Smooth muscle cell (in vitro differentiated cells): ENCODE results near the gene PHRF1. TPM values are rescaled to one million over a fixed set of nuclear protein-coding genes. Genes with fewer than 3 reads are reported as not detected.

Experiments used
- DNase-seq: peaks from one replicate; lab custom pipeline; 2025; ENCODE audit not compliant: unreplicated experiment; lab: John Stamatoyannopoulos, UW
- H2AFZ ChIP-seq: fragments of 200-600 bp; sonication (generic); 2 replicates; pipeline ENCODE4 v1.6.0; 2016; ENCODE audit warnings: antibody characterized with exemption, low read depth, mild to moderate bottlenecking
- H3F3A ChIP-seq: fragments of 200-600 bp; sonication (generic); 2 replicates; pipeline ENCODE4 v1.6.0; 2017; ENCODE audit warnings: antibody characterized with exemption, low read depth
- H3K27ac ChIP-seq: fragments of 200-600 bp; sonication (generic); 2 replicates; pipeline ENCODE4 v1.5.1; 2016; ENCODE audit warnings: low read depth, mild to moderate bottlenecking
- H3K27me3 ChIP-seq: fragments of 200-600 bp; sonication (generic); 2 replicates; pipeline ENCODE4 v1.6.1; 2016; ENCODE audit warnings: low read depth, mild to moderate bottlenecking
- H3K36me3 ChIP-seq: fragments of 200-600 bp; sonication (generic); 2 replicates; pipeline ENCODE4 v1.5.1; 2016; ENCODE audit warnings: low read depth
- H3K4me1 ChIP-seq: fragments of 200-600 bp; sonication (generic); 2 replicates; pipeline ENCODE4 v1.5.1; 2016; ENCODE audit warnings: low read depth
- H3K4me2 ChIP-seq: fragments of 200-600 bp; sonication (generic); 2 replicates; pipeline ENCODE4 v1.6.0; 2016; ENCODE audit warnings: mild to moderate bottlenecking
- H3K4me3 ChIP-seq: fragments of 200-600 bp; sonication (generic); 2 replicates; pipeline ENCODE4 v1.5.1; 2016; ENCODE audit warnings: mild to moderate bottlenecking
- H3K79me2 ChIP-seq: fragments of 200-600 bp; sonication (generic); 2 replicates; pipeline ENCODE4 v1.6.0; 2016; ENCODE audit warnings: low read depth, mild to moderate bottlenecking
- H3K9ac ChIP-seq: fragments of 200-600 bp; sonication (generic); 2 replicates; pipeline ENCODE4 v1.6.0; 2016; ENCODE audit warnings: low read depth
- H3K9me3 ChIP-seq: fragments of 200-600 bp; sonication (generic); replicated peaks from 2 replicates; pipeline ENCODE4 v1.5.1; 2016; ENCODE audit warnings: low read depth
- H4K20me1 ChIP-seq: fragments of 200-600 bp; sonication (generic); 2 replicates; pipeline ENCODE4 v1.6.0; 2016; ENCODE audit warnings: low read depth
- WGBS: methylation state at CpG from one replicate; pipeline ENCODE4 v1.1.7; 2016; ENCODE audit warnings: low lambda C conversion rate; 5-methylcytosine and 5-hydroxymethylcytosine counted together
- polyA plus RNA-seq: library from polyadenylated mRNA; unstranded; fragments of >200 nt; fragmentation: Nextera tagmentation; extraction: Ambion mirVana; gene quantifications from 2 replicates; pipeline ENCODE4 v1.2.1, GENCODE V29; 2016
- total RNA-seq: library from RNA; depleted of rRNA; stranded (reverse); fragments of >200 nt; gene quantifications from 2 replicates; pipeline ENCODE4 v1.2.3, GENCODE V29; 2014
- TF ChIP-seq, protein P1 (sequence below): fragments of 200-600 bp; sonication (generic); IDR thresholded peaks from 2 replicates; pipeline ENCODE4 v1.5.1; 2017; ENCODE audit warnings: borderline replicate concordance, mild to moderate bottlenecking, antibody characterized with exemption; ENCODE audit not compliant: insufficient read depth, poor library complexity, severe bottlenecking

PHRF1 gene
- total and polyA plus RNA-seq, 2 experiments from 2014 or later = 11.6 to 20.2 TPM

DNA sequence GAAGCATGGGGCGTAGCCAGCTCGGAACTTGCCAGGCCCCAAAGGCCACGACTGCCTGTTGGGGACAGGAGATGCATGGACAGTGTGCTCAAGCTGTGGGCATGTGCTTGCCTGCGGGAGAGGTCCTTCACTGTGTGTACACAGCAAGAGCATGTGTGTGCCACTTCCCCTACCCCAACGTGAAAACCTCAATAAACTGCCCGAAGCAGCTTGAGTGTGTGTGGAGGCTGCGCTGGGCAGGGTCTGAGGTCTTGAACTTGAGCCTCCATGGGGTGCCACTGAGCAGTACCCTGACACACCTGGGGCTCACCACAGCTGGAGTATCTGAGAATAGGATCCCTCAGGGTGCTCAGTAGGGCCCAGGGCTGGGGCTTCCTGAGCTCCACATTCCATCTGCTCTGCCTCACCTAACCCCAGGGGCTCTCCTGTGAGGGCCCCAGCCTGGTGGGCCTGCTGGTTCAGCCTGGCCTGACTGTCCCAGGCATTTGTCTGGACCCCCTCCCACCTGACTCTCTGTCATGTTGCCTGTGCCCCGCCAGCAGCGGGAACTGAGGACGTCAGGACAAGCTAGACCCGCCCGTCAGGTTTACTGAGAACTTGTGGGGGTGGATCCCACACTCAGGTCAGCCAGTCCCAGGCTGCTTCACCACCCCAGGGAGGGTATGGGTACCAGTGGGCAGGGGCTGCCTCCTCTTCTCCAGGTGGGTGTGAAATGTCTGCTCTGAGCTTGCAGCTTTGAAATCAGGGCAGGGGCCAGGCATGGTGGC lies 12.3 kb upstream of the PHRF1 start:
- H3K36me3 ChIP-seq = no peaks in the 10 kb centered on the region
- no peak for DNase-seq
- peaks cover 16% of the 10 kb centered on the region for H3K79me2 ChIP-seq
- TF ChIP-seq, protein P1, sequence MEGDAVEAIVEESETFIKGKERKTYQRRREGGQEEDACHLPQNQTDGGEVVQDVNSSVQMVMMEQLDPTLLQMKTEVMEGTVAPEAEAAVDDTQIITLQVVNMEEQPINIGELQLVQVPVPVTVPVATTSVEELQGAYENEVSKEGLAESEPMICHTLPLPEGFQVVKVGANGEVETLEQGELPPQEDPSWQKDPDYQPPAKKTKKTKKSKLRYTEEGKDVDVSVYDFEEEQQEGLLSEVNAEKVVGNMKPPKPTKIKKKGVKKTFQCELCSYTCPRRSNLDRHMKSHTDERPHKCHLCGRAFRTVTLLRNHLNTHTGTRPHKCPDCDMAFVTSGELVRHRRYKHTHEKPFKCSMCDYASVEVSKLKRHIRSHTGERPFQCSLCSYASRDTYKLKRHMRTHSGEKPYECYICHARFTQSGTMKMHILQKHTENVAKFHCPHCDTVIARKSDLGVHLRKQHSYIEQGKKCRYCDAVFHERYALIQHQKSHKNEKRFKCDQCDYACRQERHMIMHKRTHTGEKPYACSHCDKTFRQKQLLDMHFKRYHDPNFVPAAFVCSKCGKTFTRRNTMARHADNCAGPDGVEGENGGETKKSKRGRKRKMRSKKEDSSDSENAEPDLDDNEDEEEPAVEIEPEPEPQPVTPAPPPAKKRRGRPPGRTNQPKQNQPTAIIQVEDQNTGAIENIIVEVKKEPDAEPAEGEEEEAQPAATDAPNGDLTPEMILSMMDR = no peak
- H2AFZ ChIP-seq = no peak overlapping the region
- peaks cover 12% of the 10 kb centered on the region for H3K4me1 ChIP-seq
- H3K27ac ChIP-seq = peak overlapping the region; percentile 24
- 79% methylated on average over 12 of the region's 12 CpGs for WGBS
- no peak overlapping the region for H3K4me3 ChIP-seq
- H3F3A ChIP-seq = peaks cover 9% of the 10 kb centered on the region
- peaks cover 1% of the 10 kb centered on the region for H3K27me3 ChIP-seq
- H3K9me3 ChIP-seq = no peaks in the 10 kb centered on the region
- H3K4me2 ChIP-seq = no peak overlapping the region
- H4K20me1 ChIP-seq = peaks cover 56% of the 10 kb centered on the region
- H3K9ac ChIP-seq = no peak overlapping the region

DNA sequence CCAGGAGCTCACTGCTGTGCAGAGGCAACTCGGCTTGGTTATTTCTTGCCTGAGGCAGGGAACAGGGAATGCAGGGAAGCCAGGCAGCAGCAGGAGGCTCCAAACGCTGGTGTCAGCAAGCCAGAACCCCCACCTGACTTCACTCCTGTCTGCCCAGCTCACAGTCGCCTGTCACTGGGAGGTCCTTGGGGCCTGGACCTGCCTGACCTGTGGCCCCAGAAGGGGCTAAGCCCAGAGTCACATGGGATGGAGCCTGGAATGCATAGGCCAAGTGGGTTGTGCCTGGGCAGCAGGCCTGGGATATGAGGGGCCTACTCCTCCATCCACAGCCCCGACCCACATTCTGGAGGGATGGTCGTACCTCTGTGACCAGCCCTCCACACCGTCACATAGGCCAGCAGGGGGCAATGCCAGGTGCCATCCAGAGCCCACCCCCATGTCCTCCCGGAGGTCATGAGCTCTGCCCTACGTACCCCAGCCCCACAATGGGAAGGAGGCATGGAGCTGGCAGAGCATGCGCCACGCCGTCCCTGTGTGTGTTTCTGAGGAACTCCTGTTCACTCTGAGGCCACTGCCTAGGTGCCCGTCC lies 10.3 kb upstream of the PHRF1 start:
- no peaks in the 10 kb centered on the region for H3K27me3 ChIP-seq
- no peaks in the 10 kb centered on the region for H3K36me3 ChIP-seq
- no peaks in the 10 kb centered on the region for H3K9me3 ChIP-seq
- WGBS = 78% methylated on average over 12 of the region's 12 CpGs
- peaks cover 56% of the 10 kb centered on the region for H4K20me1 ChIP-seq
- no peak overlapping the region for H3K4me2 ChIP-seq
- no peak overlapping the region for H3K27ac ChIP-seq
- no peak overlapping the region for H3K4me3 ChIP-seq
- H3K79me2 ChIP-seq = peaks cover 16% of the 10 kb centered on the region
- H2AFZ ChIP-seq = no peak overlapping the region
- no peak for DNase-seq
- peaks cover 13% of the 10 kb centered on the region for H3F3A ChIP-seq
- H3K9ac ChIP-seq = no peak overlapping the region
- H3K4me1 ChIP-seq = peaks cover 14% of the 10 kb centered on the region
- TF ChIP-seq, protein P1 = no peak

GRCh38 chr11:567011-567628 lies 9.2 kb upstream of the PHRF1 start:
- Histone ChIP-seq H3K4me2 (peak overlapping the region; percentile 99), H3K9ac (peak overlapping the region; percentile 74), H4K20me1 (peaks cover 49% of the 10 kb centered on the region), H3K27me3 (no peaks in the 10 kb centered on the region), H3K4me3 (peak overlapping the region; percentile 93), H3K9me3 (no peaks in the 10 kb centered on the region), H3K27ac (no peak overlapping the region), H3K36me3 (no peaks in the 10 kb centered on the region), H3K79me2 (peaks cover 16% of the 10 kb centered on the region), H3K4me1 (peaks cover 18% of the 10 kb centered on the region), H3F3A (peaks cover 13% of the 10 kb centered on the region), H2AFZ (no peak overlapping the region)
- WGBS = 90% methylated on average over 18 of the region's 18 CpGs
- TF ChIP-seq, protein P1 = no peak
- DNase-seq = no peak
